K562 (cell line): ENCODE data around the gene TEX22. TPM values are rescaled to one million over a fixed set of nuclear protein-coding genes. Genes with fewer than 3 reads are reported as not detected.

Experiments
- ATAC-seq: fragments of 200-7000 bp; cut with Tn5 transposase; 3 replicates; pipeline ENCODE4 v1.9.1; 2020; ENCODE audit warnings: moderate library complexity
- BruUV-seq: library from RNA; stranded (reverse); fragments of 400-500 nt; replicated peaks from 2 replicates; lab custom pipeline; 2021; lab: Mats Ljungman, UMichigan
- CTCF ChIA-PET: fragments of 300-600 bp; formaldehyde crosslinking; extraction: SDS; loops from one replicate; lab custom pipeline; 2021; ENCODE audit warnings: low intra/inter-chr PET ratio; lab: Yijun Ruan, JAX
- POLR2A ChIA-PET: fragments of 300-600, 350-650 bp; sonication (Branson Sonifier 250); formaldehyde crosslinking; extraction: SDS; loops from one replicate; lab custom pipeline; 2021; ENCODE audit warnings: antibody characterized with exemption, inconsistent platforms; lab: Yijun Ruan, JAX
- DNase-seq, 4 experiments: peaks; one replicate each; pipeline versions ENCODE4 v3.0.0 to v3.0.0-alpha.2; 2011 to 2018; ENCODE audit warnings: low spot score in 3 of 4, mixed read lengths in 3 of 4; ENCODE audit errors: extremely low read depth in 1 of 4
- FAIRE-seq: peaks from 2 replicates; lab custom pipeline; 2011; peaks lifted over from hg19 to GRCh38; lab: Jason Lieb, UNC
- H2AFZ ChIP-seq: 2 replicates; pipeline ENCODE4 v1.6.0; 2011; ENCODE audit warnings: low read depth, low read length, control low read depth, inconsistent platforms
- H3K27ac ChIP-seq: fragments of 200-600 bp; 3 replicates; pipeline ENCODE4 v1.8.0; 2011; ENCODE audit warnings: low read depth, mild to moderate bottlenecking, control low read depth, inconsistent platforms, low read length, moderate library complexity, mixed read lengths; ENCODE audit errors: extremely low read depth
- H3K27me3 ChIP-seq, 2 experiments: fragments of 300-600 bp in 1 of 2; 2 replicates in 1 of 2; 3 replicates in 1 of 2; pipeline versions ENCODE4 v1.6.0 to v1.8.0; 2011; ENCODE audit warnings: inconsistent platforms in 2 of 2, low read length in 2 of 2, mild to moderate bottlenecking in 1 of 2, mixed read lengths in 1 of 2, moderate library complexity in 1 of 2; ENCODE audit not compliant: control insufficient read depth in 2 of 2, insufficient read depth in 2 of 2
- H3K36me3 ChIP-seq: fragments of 300-600 bp; 3 replicates; pipeline ENCODE4 v1.8.0; 2011; ENCODE audit warnings: mild to moderate bottlenecking, low read length, inconsistent platforms; ENCODE audit not compliant: control insufficient read depth, insufficient read depth
- H3K4me1 ChIP-seq, 2 experiments: fragments of 200-600 bp in 1 of 2; replicated peaks in 1 of 2; 2 replicates in 1 of 2; 3 replicates in 1 of 2; pipeline versions ENCODE4 v1.5.1 to v1.8.0; 2011; ENCODE audit warnings: inconsistent platforms in 2 of 2, low read length in 2 of 2, mild to moderate bottlenecking in 1 of 2, mixed read lengths in 1 of 2, moderate library complexity in 1 of 2; ENCODE audit not compliant: control insufficient read depth in 2 of 2, insufficient read depth in 2 of 2
- H3K4me2 ChIP-seq: 2 replicates; pipeline ENCODE4 v1.6.1; 2011; ENCODE audit warnings: low read length, control low read depth, inconsistent platforms, mixed read lengths; ENCODE audit not compliant: insufficient read depth
- H3K4me3 ChIP-seq: fragments of 200-600 bp; sonication (generic), shearing (Covaris generic); 2 replicates; pipeline ENCODE4 v1.5.1; 2016; ENCODE audit warnings: control low read depth, inconsistent platforms
- H3K79me2 ChIP-seq: fragments of 200-600 bp; 3 replicates; pipeline ENCODE4 v1.8.0; 2011; ENCODE audit warnings: low read length, inconsistent platforms; ENCODE audit not compliant: control insufficient read depth, insufficient read depth
- H3K9ac ChIP-seq, 2 experiments: 2 replicates each; pipeline versions ENCODE4 v1.6.0 to v1.6.1; 2011; ENCODE audit warnings: low read depth in 2 of 2, low read length in 2 of 2, control low read depth in 1 of 2, inconsistent platforms in 1 of 2, mild to moderate bottlenecking in 1 of 2, mixed read lengths in 1 of 2; ENCODE audit not compliant: insufficient read depth in 1 of 2
- H3K9me1 ChIP-seq: one replicate; pipeline ENCODE4 v1.6.0; 2011; ENCODE audit warnings: inconsistent platforms, mild to moderate bottlenecking, low read length, moderate library complexity; ENCODE audit not compliant: control insufficient read depth, insufficient read depth
- H3K9me3 ChIP-seq: replicated peaks from 2 replicates; pipeline ENCODE4 v1.5.1; 2011; ENCODE audit warnings: low read depth, low read length, inconsistent platforms; ENCODE audit not compliant: control insufficient read depth, insufficient read depth
- H4K20me1 ChIP-seq: replicated peaks from 2 replicates; pipeline ENCODE4 v1.6.1; 2011; ENCODE audit warnings: low read length, inconsistent platforms, mixed read lengths; ENCODE audit not compliant: control insufficient read depth, insufficient read depth
- ARID2 ChIP-seq: fragments of 450-650 bp; IDR thresholded peaks from 2 replicates; pipeline ENCODE4 v1.6.1; 2017; ENCODE audit warnings: antibody characterized with exemption, mild to moderate bottlenecking
- REST ChIP-seq, 2 experiments: fragments of 450-650 bp; formaldehyde crosslinking in 1 of 2; IDR thresholded peaks; 2 replicates each; pipeline versions ENCODE4 v1.4.0 to v1.6.1; 2014 to 2020; ENCODE audit warnings: mild to moderate bottlenecking in 2 of 2, borderline replicate concordance in 1 of 2, low read depth in 1 of 2
- SUPT5H ChIP-seq: fragments of 450-650 bp; IDR thresholded peaks from 2 replicates; pipeline ENCODE4 v1.6.1; 2016
- ZFP36 ChIP-seq: fragments of 150-350 bp; IDR thresholded peaks from 2 replicates; pipeline ENCODE4 v1.6.1; 2018; ENCODE audit warnings: low read length, low read depth; ENCODE audit not compliant: partially characterized antibody
- WGBS: fragments of 100-300 bp; shearing (Covaris generic); methylation state at CpG from one replicate; pipeline ENCODE4 v1.1.6; 2016; ENCODE audit warnings: low coverage, mixed read lengths; ENCODE audit not compliant: insufficient coverage; ENCODE audit errors: missing lambda C conversion rate; 5-methylcytosine and 5-hydroxymethylcytosine counted together
- in situ Hi-C: fragments of 300-500 bp; cut with MboI; formaldehyde crosslinking; loops from 4 replicates; pipeline ENCODE4 v1.15.0; 2018; ENCODE audit warnings: inconsistent platforms, mixed read lengths
- intact Hi-C: fragments of 100-400 bp; cut with micrococcal nuclease; formaldehyde crosslinking; loops from 2 replicates; pipeline ENCODE4 v1.14.2; 2022
- polyA plus RNA-seq, 8 experiments: library from polyadenylated mRNA; depleted of rRNA in 4 of 8; stranded (reverse) in 5 of 8; unstranded in 3 of 8; fragments of >200 nt; fragmentation: Nextera tagmentation in 2 of 8; fragmentation: Illumina TruSeq in 1 of 8; extraction: Ambion mirVana in 2 of 8; extraction: Trizol in 1 of 8; gene quantifications; 2 replicates each; pipeline versions ENCODE4 v1.2.1 to v1.2.3, GENCODE V29; 2011 to 2014; ENCODE audit warnings: inconsistent platforms in 1 of 8, missing spikeins in 1 of 8
- total RNA-seq, 7 experiments: library from RNA; depleted of rRNA in 6 of 7; stranded (reverse); fragments of >200 nt in 6 of 7; fragmentation: Illumina TruSeq in 2 of 7; extraction: Trizol in 2 of 7; gene quantifications; 2 replicates each; pipeline versions ENCODE4 v1.2.1 to v1.2.3, GENCODE V29; 2011 to 2021; ENCODE audit warnings: low replicate concordance in 1 of 7

TEX22 gene
- total and polyA plus RNA-seq, 9 of the 15 experiments (the other 6 are each of a cell fraction or from before 2014, with no cell fraction given), result 0.04 to 1.7 (median 0.23) TPM; not detected in 2

GRCh38 chr14:105368426-105368825 lies 29.9 kb upstream of the TEX22 start:
- DNase-seq (no peak), ATAC-seq (no peak), FAIRE-seq (no peak)
- CTCF ChIA-PET, result no interaction called here
- Histone ChIP-seq H3K9me1 (no peaks in the 10 kb centered on the region), H3K27me3 (no peaks in the 10 kb centered on the region), H3K79me2 (no peaks in the 10 kb centered on the region), H3K27ac (no peak overlapping the region), H3K4me1 (peaks cover 0 to 29% of the 10 kb centered on the region in 2 experiments; a peak in 2 of 5 replicates), H3K9ac (no peak overlapping the region), H3K36me3 (no peaks in the 10 kb centered on the region), H3K4me3 (no peak overlapping the region), H3K9me3 (no peaks in the 10 kb centered on the region), H3K4me2 (no peak overlapping the region), H2AFZ (no peak overlapping the region), H4K20me1 (no peaks in the 10 kb centered on the region)
- 73% methylated on average over 4 of the region's 20 CpGs for WGBS
- no TSS peak for BruUV-seq
- in situ Hi-C loops, result no loop called here
- intact Hi-C loops, result no loop called here
- POLR2A ChIA-PET, result no interaction called here
- TF ChIP-seq ZFP36 (no peak), SUPT5H (no peak), REST (IDR thresholded peaks at IDR 0.05; ENCODE audit: borderline replicate concordance) (no peak), REST (CRISPR knock-in tag; IDR thresholded peaks at IDR 0.05; ENCODE audit: low read depth) (no peak), ARID2 (no peak)
